Fibroblast of lung (primary cell): ENCODE results near the gene C1QL2. TPM values are rescaled to one million over a fixed set of nuclear protein-coding genes. Genes with fewer than 3 reads are reported as not detected.

Source experiments
- DNase-seq, 2 donors: peaks; one replicate each; pipeline versions ENCODE4 v3.0.0 to v3.0.0-alpha.2; 2010; ENCODE audit warnings: low read depth in 2 of 2
- H2AFZ ChIP-seq: 2 replicates; pipeline ENCODE4 v1.5.1; 2012; ENCODE audit warnings: low read length, control low read depth, inconsistent platforms
- H3K27ac ChIP-seq: 2 replicates; pipeline ENCODE4 v1.5.1; 2011; ENCODE audit warnings: low read length, control low read depth; ENCODE audit not compliant: insufficient read depth
- H3K27me3 ChIP-seq: 2 replicates; pipeline ENCODE4 v1.5.1; 2011; ENCODE audit warnings: mild to moderate bottlenecking, low read length; ENCODE audit not compliant: control insufficient read depth, insufficient read depth
- H3K36me3 ChIP-seq: 2 replicates; pipeline ENCODE4 v1.5.1; 2011; ENCODE audit warnings: low read length; ENCODE audit not compliant: control insufficient read depth, insufficient read depth
- H3K4me1 ChIP-seq: 2 replicates; pipeline ENCODE4 v1.5.1; 2011; ENCODE audit warnings: low read length; ENCODE audit not compliant: control insufficient read depth, insufficient read depth; ENCODE audit errors: extremely low read depth
- H3K4me2 ChIP-seq: 2 replicates; pipeline ENCODE4 v1.5.1; 2011; ENCODE audit warnings: low read length, control low read depth; ENCODE audit not compliant: insufficient read depth; ENCODE audit errors: extremely low read depth
- H3K4me3 ChIP-seq, 4 experiments: fragments of 200-600 bp in 1 of 4; sonication (generic) in 1 of 4; replicated peaks in 1 of 4; 2 replicates each; pipeline ENCODE4 v1.5.1; 2011 to 2016; ENCODE audit warnings: low read length in 4 of 4, low read depth in 3 of 4, mild to moderate bottlenecking in 3 of 4, control low read depth in 2 of 4, inconsistent platforms in 1 of 4, mixed read lengths in 1 of 4; ENCODE audit not compliant: insufficient read depth in 1 of 4; ENCODE audit errors: control extremely low read depth in 1 of 4
- H3K79me2 ChIP-seq: 2 replicates; pipeline ENCODE4 v1.5.1; 2012; ENCODE audit warnings: mild to moderate bottlenecking, low read length, inconsistent platforms; ENCODE audit not compliant: control insufficient read depth, insufficient read depth
- H3K9ac ChIP-seq: 2 replicates; pipeline ENCODE4 v1.5.1; 2011; ENCODE audit warnings: mild to moderate bottlenecking, low read length, control low read depth; ENCODE audit not compliant: insufficient read depth
- H3K9me3 ChIP-seq: 2 replicates; pipeline ENCODE4 v1.5.1; 2012; ENCODE audit warnings: low read depth, low read length; ENCODE audit not compliant: control insufficient read depth, insufficient read depth
- H4K20me1 ChIP-seq: 2 replicates; pipeline ENCODE4 v1.5.1; 2011; ENCODE audit warnings: low read length; ENCODE audit not compliant: control insufficient read depth, insufficient read depth; ENCODE audit errors: extremely low read depth
- EZH2 ChIP-seq: IDR thresholded peaks from 2 replicates; pipeline ENCODE4 v1.5.1; 2012; ENCODE audit warnings: low read length, control low read depth, mild to moderate bottlenecking; ENCODE audit errors: missing control alignments
- polyA plus RNA-seq, 2 donors: library from polyadenylated mRNA; depleted of rRNA in 1 of 2; stranded (reverse) in 1 of 2; unstranded in 1 of 2; fragments of >200 nt; gene quantifications; 2 replicates each; pipeline ENCODE4 v1.2.1, GENCODE V29; 2011 to 2012; ENCODE audit warnings: missing spikeins in 1 of 2
- total RNA-seq: library from RNA; depleted of rRNA; stranded (reverse); fragments of >200 nt; gene quantifications from 2 replicates; pipeline ENCODE4 v1.2.1, GENCODE V29; 2014
- TF ChIP-seq, protein P1 (sequence below), 2 donors: IDR thresholded peaks in 1 of 2; conservative IDR thresholded peaks in 1 of 2; 1 replicate in 1 of 2; 2 replicates in 1 of 2; pipeline ENCODE4 v1.5.1; 2011 to 2012; ENCODE audit warnings: low read length in 2 of 2, control low read depth in 1 of 2, inconsistent platforms in 1 of 2, low read depth in 1 of 2, mild to moderate bottlenecking in 1 of 2

Gene C1QL2
- total and polyA plus RNA-seq, 2 donors (not counting 1 experiment from before 2014, with no cell fraction given) = not detected

DNA sequence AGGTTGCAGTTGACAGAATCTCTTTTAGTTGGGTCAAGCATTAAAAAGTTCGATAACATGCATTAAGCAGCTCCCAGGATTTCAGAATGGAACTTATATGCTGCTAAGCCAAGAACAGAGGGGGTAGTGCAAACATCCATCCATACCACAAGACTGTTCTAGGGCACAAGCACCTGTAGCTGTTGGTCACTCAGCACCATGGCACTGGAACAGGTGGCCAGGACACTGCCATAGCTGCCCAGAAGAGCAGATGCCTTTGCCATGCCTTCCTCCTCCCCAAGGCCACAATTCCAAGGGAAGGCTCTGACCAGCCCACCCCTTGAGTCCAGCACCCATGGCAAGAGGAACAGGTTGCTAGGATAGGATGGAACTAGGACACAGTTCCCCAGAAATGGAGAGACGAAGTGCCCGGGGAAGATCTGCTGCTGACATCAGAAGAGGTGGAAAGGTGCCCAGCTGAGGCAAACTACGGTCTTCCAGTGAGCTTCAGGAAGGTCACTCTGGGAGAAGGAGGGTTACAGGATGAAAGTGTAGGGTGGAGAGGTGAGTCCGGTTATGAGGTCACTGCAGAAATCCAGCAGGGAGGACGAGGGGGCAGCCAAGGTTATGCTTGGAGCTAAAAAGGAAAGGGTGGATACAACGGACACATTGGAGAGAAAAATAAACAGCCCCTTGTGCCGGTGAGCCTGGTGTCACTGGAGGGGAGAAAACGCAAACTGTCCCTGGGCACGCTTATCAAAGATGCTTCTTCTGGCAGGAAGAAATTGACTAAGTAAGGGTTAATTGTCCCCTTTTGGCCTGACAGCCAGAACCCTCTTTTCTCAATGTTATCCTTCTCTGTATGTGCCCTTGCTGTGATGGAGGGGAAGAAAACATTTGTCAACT, 41.9 kb downstream of the C1QL2 start:
- no peaks in the 10 kb centered on the region for H3K36me3 ChIP-seq
- H3K4me3 ChIP-seq = no peak overlapping the region
- no peak overlapping the region for H2AFZ ChIP-seq
- H3K27me3 ChIP-seq = no peaks in the 10 kb centered on the region
- no peaks in the 10 kb centered on the region for H4K20me1 ChIP-seq
- no peaks in the 10 kb centered on the region for H3K9me3 ChIP-seq
- DNase-seq = no peak
- no peaks in the 10 kb centered on the region for H3K4me1 ChIP-seq
- no peak for TF ChIP-seq EZH2
- TF ChIP-seq, protein P1, sequence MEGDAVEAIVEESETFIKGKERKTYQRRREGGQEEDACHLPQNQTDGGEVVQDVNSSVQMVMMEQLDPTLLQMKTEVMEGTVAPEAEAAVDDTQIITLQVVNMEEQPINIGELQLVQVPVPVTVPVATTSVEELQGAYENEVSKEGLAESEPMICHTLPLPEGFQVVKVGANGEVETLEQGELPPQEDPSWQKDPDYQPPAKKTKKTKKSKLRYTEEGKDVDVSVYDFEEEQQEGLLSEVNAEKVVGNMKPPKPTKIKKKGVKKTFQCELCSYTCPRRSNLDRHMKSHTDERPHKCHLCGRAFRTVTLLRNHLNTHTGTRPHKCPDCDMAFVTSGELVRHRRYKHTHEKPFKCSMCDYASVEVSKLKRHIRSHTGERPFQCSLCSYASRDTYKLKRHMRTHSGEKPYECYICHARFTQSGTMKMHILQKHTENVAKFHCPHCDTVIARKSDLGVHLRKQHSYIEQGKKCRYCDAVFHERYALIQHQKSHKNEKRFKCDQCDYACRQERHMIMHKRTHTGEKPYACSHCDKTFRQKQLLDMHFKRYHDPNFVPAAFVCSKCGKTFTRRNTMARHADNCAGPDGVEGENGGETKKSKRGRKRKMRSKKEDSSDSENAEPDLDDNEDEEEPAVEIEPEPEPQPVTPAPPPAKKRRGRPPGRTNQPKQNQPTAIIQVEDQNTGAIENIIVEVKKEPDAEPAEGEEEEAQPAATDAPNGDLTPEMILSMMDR (conservative IDR thresholded peaks at IDR 0.05 in 1 of 2, IDR thresholded peaks at IDR 0.05 in 1 of 2; ENCODE audit: low read depth in 1 of 2, low read length in 2 of 2) = no peak
- no peak overlapping the region for H3K4me2 ChIP-seq
- no peak overlapping the region for H3K27ac ChIP-seq
- no peaks in the 10 kb centered on the region for H3K79me2 ChIP-seq
- H3K9ac ChIP-seq = no peak overlapping the region

DNA sequence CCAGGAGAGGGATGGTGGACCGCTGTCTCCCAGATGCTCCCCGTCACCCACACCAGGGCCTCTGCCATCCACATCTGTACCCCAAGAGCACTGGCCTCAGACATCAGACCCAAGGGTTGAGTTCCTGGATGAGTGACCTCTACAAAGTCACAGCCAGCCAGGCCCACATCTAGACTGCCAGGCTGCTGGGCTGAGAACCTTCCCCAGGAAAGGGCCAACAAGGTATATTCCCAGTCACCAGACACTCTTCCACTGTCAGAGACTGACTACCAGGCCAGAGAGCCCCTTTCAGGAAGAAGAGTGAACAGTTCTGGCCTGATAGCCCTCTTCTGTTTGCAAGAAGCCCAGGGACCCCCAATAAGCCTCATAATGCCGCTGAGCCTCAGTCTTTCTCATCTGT, 44.3 kb downstream of the C1QL2 start:
- Histone ChIP-seq H4K20me1 (no peaks in the 10 kb centered on the region), H3K27me3 (no peaks in the 10 kb centered on the region), H3K27ac (no peak overlapping the region), H2AFZ (no peak overlapping the region), H3K9me3 (no peaks in the 10 kb centered on the region), H3K4me2 (no peak overlapping the region), H3K4me1 (no peaks in the 10 kb centered on the region), H3K36me3 (no peaks in the 10 kb centered on the region), H3K4me3 (no peak overlapping the region), H3K79me2 (no peaks in the 10 kb centered on the region), H3K9ac (no peak overlapping the region)
- no peak for DNase-seq
- TF ChIP-seq, protein P1 (conservative IDR thresholded peaks at IDR 0.05 in 1 of 2, IDR thresholded peaks at IDR 0.05 in 1 of 2; ENCODE audit: low read depth in 1 of 2, low read length in 2 of 2) = no peak
- no peak for TF ChIP-seq EZH2

DNA sequence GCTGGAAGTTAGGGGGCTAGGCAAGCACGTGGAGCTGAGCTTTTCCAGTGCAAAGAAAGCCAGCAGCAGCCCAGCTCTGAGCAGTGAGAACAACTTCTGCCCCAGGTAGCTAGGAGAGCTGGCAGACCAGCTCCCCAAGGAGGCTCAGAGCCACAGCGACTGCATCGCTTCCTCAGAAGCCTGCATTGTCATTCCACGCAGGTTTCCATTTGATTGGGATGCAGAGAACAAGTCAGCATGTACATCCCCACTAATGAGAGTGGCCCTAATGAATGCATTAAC, 45.1 kb downstream of the C1QL2 start:
- Histone ChIP-seq H3K4me2 (no peak overlapping the region), H3K9ac (no peak overlapping the region), H3K9me3 (no peaks in the 10 kb centered on the region), H3K4me1 (no peaks in the 10 kb centered on the region), H3K79me2 (no peaks in the 10 kb centered on the region), H3K27me3 (no peaks in the 10 kb centered on the region), H3K27ac (no peak overlapping the region), H2AFZ (no peak overlapping the region), H3K4me3 (no peak overlapping the region), H4K20me1 (no peaks in the 10 kb centered on the region), H3K36me3 (no peaks in the 10 kb centered on the region)
- no peak for DNase-seq
- no peak for TF ChIP-seq EZH2
- TF ChIP-seq, protein P1 (conservative IDR thresholded peaks at IDR 0.05 in 1 of 2, IDR thresholded peaks at IDR 0.05 in 1 of 2; ENCODE audit: low read depth in 1 of 2, low read length in 2 of 2) = no peak
